ENCODE measurements around the gene MTRF1.

Gene MTRF1

GRCh38 chr13:41302743-41303142 is 39.4 kb upstream of the MTRF1 start:
- no peaks in the 10 kb centered on the region for H3K9me3 ChIP-seq (ENCODE audit: control insufficient read depth, low read length)
- H3K27me3 ChIP-seq (replicated peaks; ENCODE audit: control insufficient read depth, insufficient read depth, low read length, poor library complexity, severe bottlenecking) = no peaks in the 10 kb centered on the region
- no peaks in the 10 kb centered on the region for H3K4me1 ChIP-seq (ENCODE audit: control insufficient read depth, insufficient read depth, low read length, poor library complexity, severe bottlenecking)
- H3K36me3 ChIP-seq (ENCODE audit: control insufficient read depth, insufficient read depth, low read length) = no peaks in the 10 kb centered on the region
- H3K4me3 ChIP-seq (ENCODE audit: insufficient read depth, low read depth, low read length, poor library complexity, severe bottlenecking) = no peak overlapping the region
- DNase-seq = no peak
- H3K27ac ChIP-seq (ENCODE audit: insufficient read depth, low read length, poor library complexity, severe bottlenecking) = no peak overlapping the region

GRCh38 chr13:41299316-41300094 is 36.1 kb upstream of the MTRF1 start:
- Histone ChIP-seq H3K36me3 (ENCODE audit: control insufficient read depth, insufficient read depth, low read length) (no peaks in the 10 kb centered on the region), H3K27me3 (replicated peaks; ENCODE audit: control insufficient read depth, insufficient read depth, low read length, poor library complexity, severe bottlenecking) (no peaks in the 10 kb centered on the region), H3K4me1 (ENCODE audit: control insufficient read depth, insufficient read depth, low read length, poor library complexity, severe bottlenecking) (no peaks in the 10 kb centered on the region), H3K27ac (ENCODE audit: insufficient read depth, low read length, poor library complexity, severe bottlenecking) (no peak overlapping the region), H3K9me3 (ENCODE audit: control insufficient read depth, low read length) (no peaks in the 10 kb centered on the region), H3K4me3 (ENCODE audit: insufficient read depth, low read depth, low read length, poor library complexity, severe bottlenecking) (no peak overlapping the region)
- no peak for DNase-seq

GRCh38 chr13:41296879-41297646 is 33.7 kb upstream of the MTRF1 start:
- Histone ChIP-seq H3K27me3 (replicated peaks; ENCODE audit: control insufficient read depth, insufficient read depth, low read length, poor library complexity, severe bottlenecking) (no peaks in the 10 kb centered on the region), H3K36me3 (ENCODE audit: control insufficient read depth, insufficient read depth, low read length) (no peaks in the 10 kb centered on the region), H3K4me1 (ENCODE audit: control insufficient read depth, insufficient read depth, low read length, poor library complexity, severe bottlenecking) (no peaks in the 10 kb centered on the region), H3K4me3 (ENCODE audit: insufficient read depth, low read depth, low read length, poor library complexity, severe bottlenecking) (no peak overlapping the region), H3K9me3 (ENCODE audit: control insufficient read depth, low read length) (no peaks in the 10 kb centered on the region), H3K27ac (ENCODE audit: insufficient read depth, low read length, poor library complexity, severe bottlenecking) (no peak overlapping the region)
- DNase-seq = no peak

- H3K36me3 ChIP-seq (ENCODE audit: control insufficient read depth, insufficient read depth, low read length) = no peaks in the 10 kb centered on the region
- no peaks in the 10 kb centered on the region for H3K4me1 ChIP-seq (ENCODE audit: control insufficient read depth, insufficient read depth, low read length, poor library complexity, severe bottlenecking)
- DNase-seq = no peak
- no peak overlapping the region for H3K27ac ChIP-seq (ENCODE audit: insufficient read depth, low read length, poor library complexity, severe bottlenecking)
- no peaks in the 10 kb centered on the region for H3K9me3 ChIP-seq (ENCODE audit: control insufficient read depth, low read length)
- H3K27me3 ChIP-seq (replicated peaks; ENCODE audit: control insufficient read depth, insufficient read depth, low read length, poor library complexity, severe bottlenecking) = no peaks in the 10 kb centered on the region
- no peak overlapping the region for H3K4me3 ChIP-seq (ENCODE audit: insufficient read depth, low read depth, low read length, poor library complexity, severe bottlenecking)
These were observed 32.6 kb upstream of the MTRF1 start for GRCh38 chr13:41295973-41296372.

GRCh38 chr13:41294914-41295313 is 31.5 kb upstream of the MTRF1 start:
- Histone ChIP-seq H3K27ac (ENCODE audit: insufficient read depth, low read length, poor library complexity, severe bottlenecking) (no peak overlapping the region), H3K36me3 (ENCODE audit: control insufficient read depth, insufficient read depth, low read length) (no peaks in the 10 kb centered on the region), H3K4me3 (ENCODE audit: insufficient read depth, low read depth, low read length, poor library complexity, severe bottlenecking) (no peak overlapping the region), H3K4me1 (ENCODE audit: control insufficient read depth, insufficient read depth, low read length, poor library complexity, severe bottlenecking) (no peaks in the 10 kb centered on the region), H3K27me3 (replicated peaks; ENCODE audit: control insufficient read depth, insufficient read depth, low read length, poor library complexity, severe bottlenecking) (no peaks in the 10 kb centered on the region), H3K9me3 (ENCODE audit: control insufficient read depth, low read length) (no peaks in the 10 kb centered on the region)
- no peak for DNase-seq

GRCh38 chr13:41293272-41293671 is 29.9 kb upstream of the MTRF1 start:
- no peaks in the 10 kb centered on the region for H3K9me3 ChIP-seq (ENCODE audit: control insufficient read depth, low read length)
- no peaks in the 10 kb centered on the region for H3K36me3 ChIP-seq (ENCODE audit: control insufficient read depth, insufficient read depth, low read length)
- no peak overlapping the region for H3K4me3 ChIP-seq (ENCODE audit: insufficient read depth, low read depth, low read length, poor library complexity, severe bottlenecking)
- H3K4me1 ChIP-seq (ENCODE audit: control insufficient read depth, insufficient read depth, low read length, poor library complexity, severe bottlenecking) = no peaks in the 10 kb centered on the region
- no peak for DNase-seq
- no peak overlapping the region for H3K27ac ChIP-seq (ENCODE audit: insufficient read depth, low read length, poor library complexity, severe bottlenecking)
- no peaks in the 10 kb centered on the region for H3K27me3 ChIP-seq (replicated peaks; ENCODE audit: control insufficient read depth, insufficient read depth, low read length, poor library complexity, severe bottlenecking)

- H3K4me3 ChIP-seq (ENCODE audit: insufficient read depth, low read depth, low read length, poor library complexity, severe bottlenecking) = no peak overlapping the region
- H3K27me3 ChIP-seq (replicated peaks; ENCODE audit: control insufficient read depth, insufficient read depth, low read length, poor library complexity, severe bottlenecking) = no peaks in the 10 kb centered on the region
- DNase-seq = no peak
- H3K27ac ChIP-seq (ENCODE audit: insufficient read depth, low read length, poor library complexity, severe bottlenecking) = no peak overlapping the region
- no peaks in the 10 kb centered on the region for H3K36me3 ChIP-seq (ENCODE audit: control insufficient read depth, insufficient read depth, low read length)
- H3K9me3 ChIP-seq (ENCODE audit: control insufficient read depth, low read length) = no peaks in the 10 kb centered on the region
- no peaks in the 10 kb centered on the region for H3K4me1 ChIP-seq (ENCODE audit: control insufficient read depth, insufficient read depth, low read length, poor library complexity, severe bottlenecking)
These were observed 27.9 kb upstream of the MTRF1 start for GRCh38 chr13:41291246-41291645.

GRCh38 chr13:41289463-41289881 is 26.1 kb upstream of the MTRF1 start:
- Histone ChIP-seq H3K4me3 (ENCODE audit: insufficient read depth, low read depth, low read length, poor library complexity, severe bottlenecking) (no peak overlapping the region), H3K4me1 (ENCODE audit: control insufficient read depth, insufficient read depth, low read length, poor library complexity, severe bottlenecking) (no peaks in the 10 kb centered on the region), H3K9me3 (ENCODE audit: control insufficient read depth, low read length) (no peaks in the 10 kb centered on the region), H3K27ac (ENCODE audit: insufficient read depth, low read length, poor library complexity, severe bottlenecking) (no peak overlapping the region), H3K27me3 (replicated peaks; ENCODE audit: control insufficient read depth, insufficient read depth, low read length, poor library complexity, severe bottlenecking) (no peaks in the 10 kb centered on the region), H3K36me3 (ENCODE audit: control insufficient read depth, insufficient read depth, low read length) (no peaks in the 10 kb centered on the region)
- DNase-seq = no peak

GRCh38 chr13:41286370-41286769 is 23.0 kb upstream of the MTRF1 start:
- H3K9me3 ChIP-seq (ENCODE audit: control insufficient read depth, low read length) = no peaks in the 10 kb centered on the region
- H3K27me3 ChIP-seq (replicated peaks; ENCODE audit: control insufficient read depth, insufficient read depth, low read length, poor library complexity, severe bottlenecking) = no peaks in the 10 kb centered on the region
- no peak overlapping the region for H3K4me3 ChIP-seq (ENCODE audit: insufficient read depth, low read depth, low read length, poor library complexity, severe bottlenecking)
- H3K27ac ChIP-seq (ENCODE audit: insufficient read depth, low read length, poor library complexity, severe bottlenecking) = no peak overlapping the region
- H3K36me3 ChIP-seq (ENCODE audit: control insufficient read depth, insufficient read depth, low read length) = no peaks in the 10 kb centered on the region
- DNase-seq = no peak
- H3K4me1 ChIP-seq (ENCODE audit: control insufficient read depth, insufficient read depth, low read length, poor library complexity, severe bottlenecking) = no peaks in the 10 kb centered on the region

GRCh38 chr13:41284512-41285288 is 21.3 kb upstream of the MTRF1 start:
- no peaks in the 10 kb centered on the region for H3K36me3 ChIP-seq (ENCODE audit: control insufficient read depth, insufficient read depth, low read length)
- H3K9me3 ChIP-seq (ENCODE audit: control insufficient read depth, low read length) = no peaks in the 10 kb centered on the region
- H3K4me1 ChIP-seq (ENCODE audit: control insufficient read depth, insufficient read depth, low read length, poor library complexity, severe bottlenecking) = no peaks in the 10 kb centered on the region
- H3K4me3 ChIP-seq (ENCODE audit: insufficient read depth, low read depth, low read length, poor library complexity, severe bottlenecking) = no peak overlapping the region
- no peak for DNase-seq
- no peak overlapping the region for H3K27ac ChIP-seq (ENCODE audit: insufficient read depth, low read length, poor library complexity, severe bottlenecking)
- no peaks in the 10 kb centered on the region for H3K27me3 ChIP-seq (replicated peaks; ENCODE audit: control insufficient read depth, insufficient read depth, low read length, poor library complexity, severe bottlenecking)
